HG03097 (cell line): ENCODE measurements around the gene APAF1.

Experiments
- ATAC-seq: cut with Tn5 transposase; IDR thresholded peaks from one replicate; pipeline ENCODE4 v1.9.1; 2021; ENCODE audit not compliant: unreplicated experiment, low FRiP score

The APAF1 gene

DNA sequence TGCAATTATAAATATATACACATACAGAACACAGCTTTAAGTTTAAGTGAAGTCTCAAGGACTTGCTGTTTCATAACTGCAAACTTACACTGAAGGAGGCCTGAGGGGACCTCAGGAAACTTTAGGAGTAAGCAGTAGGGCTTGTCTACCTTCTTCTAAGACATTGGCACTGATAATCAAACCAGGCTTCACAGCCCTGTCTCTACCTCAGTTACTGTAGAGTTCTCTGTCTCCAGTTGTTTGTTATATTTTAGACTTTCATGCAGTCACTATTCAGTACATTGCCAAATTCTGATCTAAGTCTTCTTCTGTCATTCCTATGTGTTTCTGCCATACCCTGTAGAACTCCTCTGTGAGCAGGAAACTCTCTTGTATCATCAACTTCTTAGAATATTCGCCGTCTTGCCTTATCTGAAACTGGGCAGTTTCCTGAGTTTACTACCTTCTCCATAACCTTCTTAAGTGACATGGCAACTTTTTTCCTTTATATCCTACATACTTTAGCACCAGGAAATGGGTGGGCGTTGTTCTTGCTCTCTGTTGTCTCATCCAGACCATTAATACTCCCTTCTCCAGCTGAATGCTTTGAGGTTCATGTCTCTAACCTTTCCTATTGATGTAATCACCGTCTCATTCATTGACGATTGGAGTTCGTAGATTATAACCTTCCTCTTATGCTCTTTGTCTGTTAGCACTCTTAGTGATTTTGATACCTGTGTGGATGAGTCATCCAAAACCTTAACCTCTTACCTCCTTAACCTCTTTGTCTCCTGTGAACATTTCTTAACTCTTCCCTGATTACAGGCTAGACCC is 11.4 kb downstream of the APAF1 start:
- no peak for ATAC-seq

GRCh38 chr12:98660521-98660920 is 15.4 kb downstream of the APAF1 start:
- no peak for ATAC-seq

GRCh38 chr12:98669751-98670150 is 24.7 kb downstream of the APAF1 start:
- no peak for ATAC-seq

DNA sequence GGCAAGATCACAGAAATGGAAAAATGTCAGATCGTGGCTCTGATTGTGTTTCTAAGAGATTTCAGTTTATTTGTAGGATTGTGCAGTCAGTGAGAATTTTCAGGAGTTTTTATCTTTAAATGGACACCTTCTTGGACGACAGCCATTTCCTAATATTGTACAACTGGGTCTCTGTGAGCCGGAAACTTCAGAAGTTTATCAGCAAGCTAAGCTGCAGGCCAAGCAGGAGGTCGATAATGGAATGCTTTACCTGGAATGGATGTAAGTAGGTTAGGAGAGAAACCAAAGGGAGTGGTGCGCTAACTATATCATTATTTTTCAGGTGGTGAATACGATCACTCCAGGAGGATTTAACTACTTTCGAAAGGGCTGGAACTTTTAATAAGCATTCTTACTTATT is 26.4 kb downstream of the APAF1 start:
- ATAC-seq: no peak

GRCh38 chr12:98674841-98675240 is 29.8 kb downstream of the APAF1 start:
- no peak for ATAC-seq

DNA sequence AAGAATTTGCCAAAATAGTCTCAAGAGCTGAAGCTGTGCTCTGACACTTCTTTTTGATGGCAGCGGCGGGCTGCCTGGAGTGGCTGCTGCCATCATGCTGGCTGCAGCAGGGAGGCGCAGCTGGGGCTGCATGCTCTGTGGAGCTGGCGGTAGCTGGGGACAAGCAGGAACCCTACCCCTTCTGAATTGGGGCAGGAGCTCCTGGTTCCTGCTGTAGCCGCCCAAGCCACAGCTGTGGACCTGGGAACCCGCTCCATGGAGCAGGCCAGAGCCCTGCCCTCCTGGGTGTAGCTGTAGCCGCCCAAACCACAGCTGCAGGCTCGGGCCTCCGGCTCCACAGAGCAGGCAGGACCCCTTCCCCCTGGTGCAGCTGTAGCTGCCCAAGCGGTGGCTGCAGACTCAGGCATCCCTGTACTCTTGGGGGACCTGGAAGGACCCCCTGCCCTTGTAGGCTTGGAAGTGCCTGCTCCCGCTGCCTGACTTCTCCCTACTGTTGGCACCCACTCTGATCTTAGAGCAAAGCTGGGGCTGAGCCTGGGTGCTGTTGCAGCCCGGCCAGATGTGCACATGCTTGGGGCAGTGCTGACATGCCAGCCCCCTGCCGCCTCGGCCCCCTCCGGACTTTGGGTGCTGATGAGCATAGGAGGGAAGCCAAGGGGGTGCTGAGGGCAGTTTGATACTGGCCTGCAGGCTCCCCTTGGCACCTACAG is 33.3 kb downstream of the APAF1 start:
- ATAC-seq: no peak

GRCh38 chr12:98678946-98679610 is 34.0 kb downstream of the APAF1 start:
- no peak for ATAC-seq

DNA sequence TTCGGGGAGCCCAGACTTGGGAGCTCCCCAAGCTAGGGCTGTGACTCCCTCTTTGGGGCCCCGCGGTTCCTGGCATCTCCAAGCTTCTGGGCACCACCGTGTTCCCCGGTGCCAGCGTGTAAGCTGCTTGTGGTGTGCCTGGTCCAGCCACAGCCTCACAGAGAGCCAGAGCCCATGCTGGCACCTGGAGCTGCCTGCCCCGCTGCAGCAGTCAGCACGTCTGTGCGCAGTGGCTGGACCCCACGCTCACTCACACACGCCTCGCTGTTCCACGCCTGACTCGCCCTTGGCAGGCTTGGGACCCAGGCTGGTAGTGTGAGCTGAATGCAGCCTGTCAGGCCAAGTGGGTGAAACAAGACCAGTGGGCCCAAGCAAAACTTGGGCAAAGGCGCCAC is 34.5 kb downstream of the APAF1 start:
- ATAC-seq: no peak

DNA sequence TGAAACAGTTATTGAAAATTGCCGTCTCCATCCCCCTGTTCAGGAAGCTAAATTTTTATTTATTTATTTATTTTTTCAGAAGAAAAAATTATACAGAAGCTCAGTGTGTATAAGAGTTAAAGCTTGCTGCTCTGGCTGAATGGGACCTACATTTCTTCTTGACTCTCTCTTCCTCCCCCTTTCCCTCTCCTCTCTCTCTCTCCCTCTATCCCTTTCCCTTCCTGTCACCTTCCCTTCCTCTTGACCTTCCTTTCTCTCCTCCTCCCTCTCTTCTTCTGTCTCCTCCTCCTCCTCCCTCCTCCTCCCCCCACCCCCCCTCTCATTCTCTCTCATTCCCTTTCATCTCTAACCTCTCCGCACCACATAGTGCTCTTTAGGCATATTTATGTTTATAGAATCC is 39.1 kb downstream of the APAF1 start:
- no peak for ATAC-seq

- ATAC-seq: no peak
Observed at GRCh38 chr12:98686603-98687002, 41.5 kb downstream of the APAF1 start.

DNA sequence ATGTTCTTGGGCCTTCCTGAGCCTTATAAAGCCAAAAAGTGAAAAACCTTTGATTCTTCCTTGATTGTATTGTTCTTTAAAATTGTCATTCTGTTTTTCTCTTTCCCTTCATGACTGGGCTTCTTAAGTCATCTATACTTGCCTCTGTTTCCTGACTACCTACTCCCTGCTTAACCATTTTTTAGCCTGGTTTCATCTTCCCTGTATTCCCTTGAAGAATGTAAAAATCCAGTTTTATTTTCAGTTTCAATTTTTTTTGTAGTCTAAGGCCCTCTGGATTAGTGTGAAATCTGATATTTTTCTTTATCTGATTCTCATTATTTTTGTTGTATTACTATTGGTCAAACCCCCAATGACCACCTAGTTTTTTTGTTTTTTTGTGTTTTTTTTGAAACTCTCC is 46.3 kb downstream of the APAF1 start:
- ATAC-seq: no peak

DNA sequence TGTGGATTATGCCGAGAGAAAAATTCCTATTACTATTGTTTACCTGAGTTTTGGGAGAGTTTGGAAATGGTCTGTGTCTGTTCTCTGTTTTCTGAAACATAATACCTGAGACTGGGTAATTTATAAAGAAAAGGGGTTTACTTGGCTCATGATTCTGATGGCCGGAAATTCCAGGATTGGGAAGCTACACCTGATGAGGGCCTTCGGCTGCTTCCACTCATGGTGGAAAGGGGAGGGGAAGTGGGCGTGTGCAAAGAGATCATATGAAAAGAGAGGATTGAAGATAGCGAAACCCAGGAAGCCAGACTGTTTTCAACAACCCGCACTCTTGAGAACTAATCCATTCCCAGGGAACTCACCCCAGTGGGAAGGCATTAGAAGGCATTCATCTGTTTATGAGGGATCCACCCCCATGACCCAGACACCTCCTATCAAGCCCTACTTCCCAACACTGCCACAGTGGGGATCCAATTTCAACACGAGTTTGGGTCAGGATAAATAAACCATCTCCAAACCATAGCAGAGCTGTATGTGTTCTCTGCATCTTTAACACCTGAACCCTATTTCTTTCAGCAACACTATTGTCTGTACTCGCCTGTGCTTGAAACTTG is 51.1 kb downstream of the APAF1 start:
- no peak for ATAC-seq

DNA sequence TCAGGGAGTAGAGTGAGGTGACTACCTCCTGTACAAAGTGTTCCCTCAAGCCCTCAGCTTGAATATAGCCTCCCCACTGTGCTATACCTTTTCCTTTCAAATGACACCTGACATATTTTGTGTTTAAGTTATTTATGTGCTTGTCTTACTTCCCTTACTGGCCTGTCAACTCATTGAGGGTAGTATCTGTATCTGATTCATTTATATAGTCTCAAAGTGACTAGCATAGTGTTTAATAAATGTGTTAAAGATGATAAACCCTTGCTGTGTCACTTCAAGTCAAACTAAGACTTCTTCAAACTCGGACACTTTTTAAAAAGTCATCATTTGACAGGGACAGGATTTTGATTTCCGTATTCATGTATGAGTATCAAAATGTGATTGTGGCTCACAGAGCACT is 52.1 kb downstream of the APAF1 start:
- no peak for ATAC-seq

- ATAC-seq: peak; percentile 93
Observed at GRCh38 chr12:98698603-98699463, 53.7 kb downstream of the APAF1 start.

GRCh38 chr12:98699586-98699985 is 54.5 kb downstream of the APAF1 start:
- ATAC-seq: no peak

DNA sequence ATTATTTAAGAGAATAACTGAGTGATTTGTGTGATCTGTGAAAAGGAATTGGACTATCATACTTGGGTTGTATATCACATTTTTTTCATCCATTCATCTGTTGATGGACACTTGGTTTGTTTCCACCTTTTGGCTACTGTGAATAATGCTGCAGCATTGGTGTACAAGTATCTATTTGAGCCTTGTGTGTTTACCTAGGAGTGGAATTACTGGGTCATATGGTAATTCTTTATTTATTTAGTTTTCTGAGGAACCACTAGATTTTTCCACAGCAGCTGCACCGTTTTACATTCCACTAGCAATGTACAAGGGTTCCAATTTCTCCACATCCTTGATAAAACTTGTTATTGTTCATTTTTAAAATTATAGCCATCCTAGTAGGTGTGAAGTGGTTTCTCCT is 56.1 kb downstream of the APAF1 start:
- no peak for ATAC-seq

DNA sequence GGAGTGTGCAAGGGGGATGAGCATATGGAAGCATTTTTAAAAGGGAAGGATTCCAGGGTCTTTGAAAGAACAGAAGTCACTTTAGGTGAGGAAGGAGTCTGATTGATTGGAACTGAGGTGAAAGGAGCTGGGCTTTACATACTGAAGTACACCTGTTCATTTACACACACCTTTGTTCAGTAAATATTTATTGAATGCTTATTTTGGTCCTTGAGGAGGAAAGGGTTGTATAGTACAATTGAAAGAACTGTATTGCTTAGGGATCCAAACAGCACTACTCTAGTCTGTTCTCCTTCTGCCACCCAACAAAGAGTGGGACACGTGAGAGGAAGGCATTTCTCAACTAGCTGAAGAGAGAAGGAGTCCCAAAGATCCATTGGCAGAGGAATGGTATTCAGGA is 63.9 kb downstream of the APAF1 start:
- no peak for ATAC-seq

GRCh38 chr12:98714426-98714825 is 69.3 kb downstream of the APAF1 start:
- ATAC-seq: no peak

GRCh38 chr12:98719515-98720504 is 74.7 kb downstream of the APAF1 start:
- ATAC-seq: no peak
